NCI-H345 treated with DMSO at 0.1 percent for 48 hours (cell line): Measurements from ENCODE around the gene REELD1.

Experiments used
- DNase-seq: peaks from one replicate; lab custom pipeline; 2025; ENCODE audit not compliant: unreplicated experiment; lab: John Stamatoyannopoulos, UW

REELD1 gene

GRCh38 chr4:146214238-146214637, at the start of gene REELD1:
Gene REELD1, plus strand, starts transcription at chr4:146214538. Its CDS starts 2,415 bp downstream, at chr4:146216953.
- no peak for DNase-seq

GRCh38 chr4:146165221-146165620, 49.1 kb upstream of the REELD1 start:
- DNase-seq: no peak

- DNase-seq: no peak
Observed at GRCh38 chr4:146165840-146166239, 48.5 kb upstream of the REELD1 start.

- DNase-seq: no peak
Observed at GRCh38 chr4:146170149-146170548, 44.2 kb upstream of the REELD1 start.

- peak; percentile 41 for DNase-seq
Observed at GRCh38 chr4:146175541-146176453, 38.5 kb upstream of the REELD1 start, which contains the start of gene LSM6. Gene LSM6, plus strand, starts transcription at chr4:146175718. Its CDS starts 7,204 bp downstream, at chr4:146182922.

- no peak for DNase-seq
Observed at GRCh38 chr4:146176891-146177290, 37.4 kb upstream of the REELD1 start.

GRCh38 chr4:146178126-146178525, 36.2 kb upstream of the REELD1 start:
- no peak for DNase-seq

GRCh38 chr4:146179784-146180370, 34.5 kb upstream of the REELD1 start:
- no peak for DNase-seq

- DNase-seq: no peak
Observed at GRCh38 chr4:146182443-146182842, 31.9 kb upstream of the REELD1 start.

GRCh38 chr4:146183209-146183608, 31.1 kb upstream of the REELD1 start:
- no peak for DNase-seq

GRCh38 chr4:146186041-146186440, 28.3 kb upstream of the REELD1 start:
- DNase-seq: no peak

GRCh38 chr4:146186596-146186995, 27.7 kb upstream of the REELD1 start:
- no peak for DNase-seq

- no peak for DNase-seq
Observed at GRCh38 chr4:146190456-146190855, 23.9 kb upstream of the REELD1 start.

- DNase-seq: no peak
Observed at GRCh38 chr4:146191766-146192458, 22.4 kb upstream of the REELD1 start.

GRCh38 chr4:146193628-146194027, 20.7 kb upstream of the REELD1 start:
- no peak for DNase-seq

GRCh38 chr4:146194212-146194611, 20.1 kb upstream of the REELD1 start:
- no peak for DNase-seq

GRCh38 chr4:146202665-146203064, 11.7 kb upstream of the REELD1 start:
- no peak for DNase-seq

- DNase-seq: no peak
Observed at GRCh38 chr4:146207410-146207809, 6.9 kb upstream of the REELD1 start.

- DNase-seq: no peak
Observed at GRCh38 chr4:146210890-146211289, 3.4 kb upstream of the REELD1 start.

- DNase-seq: no peak
Observed at GRCh38 chr4:146211440-146211839, 2.9 kb upstream of the REELD1 start.

GRCh38 chr4:146212781-146213180, 1.6 kb upstream of the REELD1 start:
- DNase-seq: no peak

- no peak for DNase-seq
Observed at GRCh38 chr4:146222313-146222712, 8.0 kb downstream of the REELD1 start.
